Fibroblast of gingiva (primary cell): Measurements from ENCODE around the gene AAGAB.
"Not testable (repeated sequence)": the region's sequence is repeated elsewhere in the genome, so short reads cannot be mapped to it uniquely, and the experiment has no call there.

ENCODE experiments used
- DNase-seq: peaks from one replicate; pipeline ENCODE4 v3.0.0-alpha.2; 2011; ENCODE audit warnings: low read depth

Gene AAGAB

DNA sequence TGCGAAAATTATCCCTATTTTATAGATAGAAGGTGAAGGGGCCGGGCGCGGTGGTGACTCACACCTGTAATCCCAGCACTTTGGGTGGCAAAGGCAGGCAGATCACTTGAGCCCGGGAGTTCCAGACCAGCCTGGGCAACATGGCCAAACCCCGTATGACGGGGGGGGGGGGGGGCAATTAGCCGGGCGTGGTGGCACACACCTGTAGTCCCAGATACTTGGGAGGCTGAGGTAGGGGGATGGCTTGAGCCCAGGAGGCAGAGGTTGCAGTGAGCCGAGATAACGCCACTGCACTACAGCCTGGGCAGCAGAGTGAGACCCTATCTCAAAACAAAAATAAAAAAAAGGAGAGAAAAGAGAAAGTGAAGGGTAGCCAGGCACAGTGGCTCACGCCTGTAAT lies 1.4 kb downstream of the AAGAB start:
- DNase-seq: no peak

DNA sequence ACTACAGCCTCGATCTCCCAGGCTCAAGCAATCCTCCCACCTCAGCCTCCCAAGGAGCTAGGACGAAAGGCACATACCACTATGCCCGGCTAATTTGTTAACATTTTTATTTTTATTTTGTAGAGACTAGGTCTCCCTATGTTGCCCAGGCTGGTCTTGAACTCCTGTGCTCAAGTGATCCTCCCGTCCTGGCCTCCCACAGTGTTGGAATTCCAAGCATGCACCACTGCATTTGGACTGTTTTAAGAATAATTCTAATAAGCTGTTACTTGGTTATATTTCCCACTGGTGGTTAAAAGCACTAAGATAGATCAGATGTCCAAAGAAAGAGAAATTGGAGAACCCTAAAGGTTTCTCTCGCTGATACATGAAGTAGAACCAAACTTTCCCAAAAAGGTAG lies 3.1 kb downstream of the AAGAB start:
- DNase-seq: no peak

DNA sequence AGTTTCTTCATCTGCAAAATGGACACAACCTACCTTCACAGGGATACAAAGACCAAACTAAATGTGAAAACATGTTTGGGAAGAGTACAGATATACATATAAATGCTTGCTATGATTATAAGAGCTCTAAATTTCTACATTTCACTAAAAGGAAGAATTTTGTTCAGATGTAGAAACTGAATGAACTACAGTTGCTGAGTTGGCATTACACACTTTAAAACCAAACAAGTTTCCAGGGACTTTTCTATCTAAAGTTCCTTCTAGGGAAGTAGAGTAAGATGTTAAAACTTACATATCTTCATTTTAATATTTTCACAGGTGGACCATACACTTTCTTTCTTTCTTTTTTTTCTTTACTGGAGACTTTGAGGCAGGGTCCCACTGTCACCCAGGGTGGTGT lies 4.6 kb downstream of the AAGAB start:
- DNase-seq: no peak

DNA sequence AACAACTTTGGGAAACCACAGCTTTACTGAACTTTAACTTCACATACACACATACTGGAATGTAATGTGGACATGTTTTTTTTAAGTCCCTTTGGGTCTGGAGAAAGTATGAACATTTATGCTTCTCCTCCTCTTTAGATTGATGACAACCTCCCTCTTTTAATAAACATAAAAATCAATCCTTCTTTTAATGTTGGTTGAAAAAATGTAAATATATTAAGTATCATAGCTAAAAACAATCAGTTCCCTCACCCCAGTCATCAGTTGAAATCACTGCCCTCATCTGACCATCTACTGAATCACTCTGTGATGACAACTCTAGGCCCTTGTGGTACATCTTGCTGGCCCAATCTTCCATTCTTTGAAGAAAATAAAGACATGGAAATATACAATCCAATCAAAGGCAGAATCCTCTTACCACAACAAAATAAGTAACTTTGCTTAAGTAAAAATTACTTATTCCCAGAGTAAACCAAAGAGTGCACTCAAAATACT lies 6.4 kb downstream of the AAGAB start:
- DNase-seq: no peak

DNA sequence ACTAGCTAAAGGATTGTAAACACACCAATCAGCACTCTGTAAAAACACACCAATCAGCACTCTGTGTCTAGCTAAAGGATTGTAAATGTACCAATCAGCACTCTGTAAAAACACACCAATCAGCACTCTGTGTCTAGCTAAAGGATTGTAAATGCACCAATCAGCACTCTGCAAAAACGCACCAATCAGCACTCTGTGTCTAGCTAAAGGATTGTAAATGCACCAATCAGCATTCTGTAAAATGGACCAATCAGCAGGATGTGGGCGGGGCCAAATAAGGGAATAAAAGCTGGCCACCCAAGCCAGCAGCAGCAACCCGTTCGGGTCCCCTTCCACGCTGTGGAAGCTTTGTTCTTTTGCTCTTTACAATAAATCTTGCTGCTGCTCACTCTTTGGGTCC lies 7.9 kb downstream of the AAGAB start:
- DNase-seq: not testable (repeated sequence)

DNA sequence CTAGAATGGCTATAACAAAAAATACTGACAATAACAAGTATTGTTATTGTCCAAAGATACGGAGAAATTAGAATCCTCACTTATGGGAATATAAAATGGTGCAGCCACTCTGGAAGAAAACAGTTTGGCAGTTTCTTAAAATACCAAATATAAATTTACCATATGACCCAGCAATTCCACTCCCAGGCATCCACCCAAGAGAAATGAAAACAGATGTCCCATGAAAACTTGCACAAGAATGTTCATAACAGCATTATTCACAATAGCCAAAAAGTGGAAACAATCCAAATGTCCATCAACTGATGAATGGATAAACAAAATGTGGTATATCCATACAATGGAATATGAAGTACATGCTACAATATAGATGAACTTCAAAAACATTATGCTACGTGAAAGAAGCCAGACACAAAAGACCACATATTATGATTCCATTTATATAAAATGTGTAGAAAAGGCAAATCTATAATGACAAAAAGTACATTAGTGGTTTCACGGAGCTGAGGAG lies 9.4 kb downstream of the AAGAB start:
- DNase-seq: peak; percentile 86

DNA sequence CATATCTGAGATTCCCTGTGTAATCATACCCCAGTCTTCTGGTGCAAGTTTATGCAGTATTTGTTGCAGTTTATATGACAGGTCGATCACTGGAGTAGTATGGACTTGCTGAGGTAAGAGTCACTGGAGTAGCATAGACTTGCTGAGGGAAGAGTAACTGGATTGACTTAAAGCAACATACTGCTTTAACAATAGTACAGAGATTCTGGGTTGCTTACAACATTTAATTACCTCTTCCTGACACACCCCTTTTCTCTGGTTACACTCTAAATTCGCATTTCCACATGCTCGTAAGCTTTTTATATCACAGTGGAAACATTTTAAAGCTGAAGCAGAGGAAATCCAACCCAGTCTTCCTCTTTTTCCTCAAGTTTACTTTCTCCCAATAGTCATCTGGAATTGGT lies 11.8 kb downstream of the AAGAB start:
- DNase-seq: peak; percentile 74

DNA sequence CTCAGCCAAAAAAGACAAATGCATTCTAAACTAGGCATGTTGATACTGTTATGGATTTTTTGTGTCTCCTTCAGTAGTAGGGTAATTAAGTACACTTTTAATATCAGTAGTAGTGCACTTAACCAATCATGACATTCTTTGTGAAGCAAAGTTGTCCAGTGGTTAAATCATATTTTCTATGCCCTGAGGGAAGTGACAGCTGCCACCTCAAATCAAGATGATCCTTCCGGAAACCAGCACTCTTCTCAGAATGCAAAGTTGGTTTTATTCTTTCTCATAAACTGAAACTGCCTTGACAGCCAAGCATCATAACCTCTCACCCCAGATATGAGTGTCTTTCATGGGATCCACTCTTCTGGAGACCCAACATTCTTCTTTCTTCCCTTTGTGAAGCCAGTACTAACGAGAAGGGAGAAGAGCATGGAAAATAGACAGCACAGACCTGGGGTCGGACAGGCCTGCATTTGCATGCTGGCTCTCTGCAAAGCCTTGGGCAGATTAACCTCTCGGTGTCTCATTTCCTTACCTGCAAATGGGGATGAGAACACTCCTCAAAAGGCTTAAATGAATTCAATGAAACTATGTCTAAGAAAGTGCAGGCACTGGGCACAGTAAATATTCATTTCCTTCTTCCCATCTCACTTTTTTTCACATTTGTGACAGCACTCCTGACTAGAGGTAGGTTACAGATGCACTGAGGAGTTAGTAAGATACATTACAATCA lies 13.2 kb downstream of the AAGAB start:
- no peak for DNase-seq

DNA sequence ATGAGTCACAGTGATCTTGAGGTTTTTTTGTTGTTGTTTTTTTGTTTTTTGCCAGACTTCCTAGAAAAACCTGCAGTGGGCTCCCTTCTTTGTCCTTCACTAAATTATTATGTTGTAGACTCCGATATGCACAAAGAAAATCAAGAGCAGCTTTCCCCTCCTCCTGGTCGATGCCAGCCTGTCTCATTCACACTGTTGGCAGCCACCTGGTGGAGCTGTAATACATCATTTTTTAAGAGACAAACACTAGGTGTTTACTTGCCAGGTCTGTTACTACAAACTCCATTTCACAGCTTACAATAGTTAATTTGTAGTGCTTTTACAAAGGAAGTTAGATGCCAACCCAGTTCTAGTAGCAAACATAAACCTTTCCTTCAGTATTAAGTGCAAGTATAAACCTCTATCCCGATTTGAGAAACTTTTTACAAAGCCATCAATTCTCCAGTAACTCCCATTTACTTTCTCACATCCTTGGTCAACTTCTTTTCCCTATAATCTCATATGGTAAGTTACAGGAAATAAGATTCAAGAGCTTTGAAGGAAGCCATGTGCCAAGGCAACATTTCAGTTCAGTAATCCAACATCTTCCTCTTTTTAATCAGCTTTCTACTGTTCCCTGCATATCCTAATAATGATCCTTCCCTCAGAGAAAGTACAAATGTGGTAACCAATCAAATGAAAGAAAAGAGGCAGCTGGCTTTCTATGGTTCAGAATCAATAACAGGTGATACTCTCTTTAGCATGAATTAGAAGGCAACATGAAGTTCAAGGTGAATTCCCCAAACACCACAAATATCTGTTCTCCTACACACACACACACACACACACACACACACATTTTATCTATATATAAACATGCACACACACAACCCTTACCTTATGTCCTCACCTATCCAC lies 14.0 kb downstream of the AAGAB start:
- no peak for DNase-seq

DNA sequence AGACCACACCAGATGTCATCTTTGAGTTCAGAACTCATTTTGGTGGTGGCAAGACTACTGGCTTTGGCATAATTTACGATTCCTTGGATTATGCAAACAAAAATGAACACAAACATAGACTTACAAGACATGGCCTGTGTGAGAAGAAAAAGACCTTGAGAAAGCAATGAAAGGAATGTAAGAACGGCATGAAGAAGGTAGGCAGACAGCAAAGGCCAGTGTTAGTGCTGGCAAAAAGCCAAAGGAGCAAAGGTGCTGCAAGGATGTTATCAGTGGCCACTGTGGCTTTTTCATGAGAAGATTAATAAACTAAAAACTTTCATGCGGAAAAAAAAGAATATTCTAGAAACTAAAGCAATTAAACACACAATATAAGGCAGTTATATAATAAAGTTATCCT lies 21.9 kb downstream of the AAGAB start:
- DNase-seq: no peak

DNA sequence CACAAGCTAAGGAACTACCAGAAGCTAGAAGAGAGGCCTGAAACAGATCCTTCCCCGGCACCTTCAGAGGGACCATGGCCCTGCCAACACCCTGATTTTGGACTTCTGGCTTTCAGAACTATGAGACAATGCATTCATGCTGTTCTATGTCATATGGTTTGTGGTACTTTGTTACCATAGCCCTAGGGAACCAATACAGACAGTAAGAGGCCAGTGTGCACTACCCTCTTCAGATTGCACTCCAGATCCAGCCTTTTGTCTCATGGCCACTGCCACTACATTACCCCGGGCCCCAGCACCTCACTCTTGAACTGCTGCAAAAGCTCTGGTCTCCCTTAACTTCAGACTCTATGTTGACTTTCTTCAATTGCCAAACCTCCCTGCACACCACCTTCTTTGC lies 24.0 kb downstream of the AAGAB start:
- no peak for DNase-seq

DNA sequence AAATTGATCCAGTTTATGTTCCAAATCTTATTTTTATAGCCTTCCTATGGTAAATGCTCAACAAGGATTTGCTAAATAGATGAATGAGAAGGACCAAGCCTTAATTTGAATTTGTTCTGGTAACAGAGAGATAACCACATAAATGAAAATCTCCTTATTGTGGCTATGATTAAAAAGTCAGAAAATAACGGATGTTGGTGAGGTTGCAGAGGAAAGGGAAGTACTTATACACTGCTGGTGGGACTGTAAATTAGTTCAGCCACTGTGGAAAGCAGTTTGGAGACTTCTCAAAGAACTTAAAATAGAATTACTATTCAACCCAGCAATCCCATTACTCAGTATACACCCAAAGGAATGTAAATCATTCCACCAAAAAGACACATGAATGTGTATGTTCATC lies 26.2 kb downstream of the AAGAB start:
- no peak for DNase-seq

DNA sequence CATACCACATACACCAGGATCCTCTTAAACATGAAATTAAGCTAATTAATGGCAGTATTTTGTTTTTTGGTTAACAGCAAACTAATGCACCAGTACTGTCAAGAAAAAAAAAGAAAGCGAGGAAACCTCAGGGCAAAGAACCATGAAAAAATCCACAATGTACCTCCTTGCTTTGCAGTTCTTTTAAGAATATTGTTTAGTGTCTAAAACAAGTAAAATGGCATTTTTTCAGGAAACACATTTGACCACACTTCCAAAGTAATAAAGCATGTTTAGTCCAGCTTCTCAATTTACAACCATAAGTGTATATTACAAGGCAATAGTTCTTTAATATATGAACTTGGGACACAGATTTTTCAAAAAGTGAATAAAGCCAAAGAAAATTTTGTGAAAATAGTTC lies 26.6 kb downstream of the AAGAB start:
- DNase-seq: no peak

DNA sequence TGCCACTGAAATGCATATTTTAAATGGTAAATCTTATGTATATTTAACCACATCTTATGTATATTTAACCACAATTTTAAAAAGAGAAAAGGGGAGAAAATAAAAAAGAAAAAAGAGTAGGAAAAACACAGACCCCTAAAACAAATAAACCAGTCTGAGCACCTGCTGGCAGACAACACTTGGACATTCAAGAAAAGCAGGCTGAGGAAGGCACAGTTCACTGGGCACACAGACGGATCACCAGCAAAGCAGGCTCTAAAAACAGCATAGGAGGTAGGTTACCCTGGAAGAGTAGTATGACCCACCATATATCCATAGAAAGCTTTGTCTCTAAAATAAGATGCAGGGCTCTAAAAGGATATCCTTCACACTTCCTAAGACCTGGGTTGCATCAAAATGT lies 27.0 kb downstream of the AAGAB start:
- DNase-seq: no peak

DNA sequence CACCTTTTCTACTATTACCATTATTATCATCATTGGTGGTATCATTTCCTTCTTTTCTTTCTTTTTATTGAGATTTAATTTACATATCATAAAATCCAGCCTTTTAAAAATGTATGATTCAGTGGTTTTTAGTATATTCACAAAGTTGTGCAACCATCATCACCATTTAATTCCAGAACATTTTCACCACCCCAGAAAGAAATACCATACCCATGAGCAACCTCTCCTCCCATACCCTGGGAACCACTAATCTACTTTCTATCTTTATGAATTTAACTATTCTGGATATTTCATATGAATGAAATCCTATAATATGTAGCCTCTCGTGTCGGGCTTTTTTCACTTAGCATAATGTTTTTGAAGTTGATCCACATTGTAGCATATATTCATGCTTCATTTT lies 29.1 kb downstream of the AAGAB start:
- DNase-seq: peak; percentile 62

DNA sequence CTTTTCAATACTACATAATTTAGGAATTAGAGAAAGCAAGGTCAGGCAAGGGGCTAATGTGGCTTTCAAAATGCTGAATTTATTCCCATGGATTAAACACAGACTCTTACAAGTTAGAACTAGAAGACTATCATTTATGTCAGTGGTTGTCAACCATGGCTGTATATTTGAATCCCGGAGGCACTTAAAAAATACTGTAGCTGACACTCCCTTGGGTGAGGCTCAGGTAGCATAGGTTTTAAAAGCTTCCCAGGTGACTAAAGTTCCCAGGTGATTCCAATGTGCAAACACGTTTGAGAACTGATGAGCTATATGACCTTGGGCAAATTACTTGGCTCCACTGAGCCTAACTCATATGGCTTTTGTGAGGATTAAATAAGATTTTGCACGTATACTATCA lies 29.6 kb downstream of the AAGAB start:
- DNase-seq: no peak

DNA sequence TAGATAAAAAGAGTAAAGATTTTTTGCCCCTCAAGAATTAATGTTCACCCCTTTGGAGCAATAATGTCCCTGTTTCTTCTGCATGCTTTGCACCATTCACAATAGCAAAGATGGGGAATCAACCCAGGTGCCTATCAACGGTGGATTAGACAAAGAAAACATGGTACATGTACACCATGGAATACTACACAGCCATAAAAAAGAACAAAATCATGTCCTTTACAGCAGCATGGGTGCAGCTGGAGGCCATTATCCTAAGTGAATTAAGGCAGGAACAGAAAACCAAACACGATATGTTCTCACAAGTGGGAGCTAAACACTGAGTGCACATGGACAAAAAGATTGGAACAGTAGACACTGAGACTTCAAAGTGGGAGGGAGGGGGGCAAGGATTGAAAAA lies 35.2 kb downstream of the AAGAB start:
- no peak for DNase-seq

DNA sequence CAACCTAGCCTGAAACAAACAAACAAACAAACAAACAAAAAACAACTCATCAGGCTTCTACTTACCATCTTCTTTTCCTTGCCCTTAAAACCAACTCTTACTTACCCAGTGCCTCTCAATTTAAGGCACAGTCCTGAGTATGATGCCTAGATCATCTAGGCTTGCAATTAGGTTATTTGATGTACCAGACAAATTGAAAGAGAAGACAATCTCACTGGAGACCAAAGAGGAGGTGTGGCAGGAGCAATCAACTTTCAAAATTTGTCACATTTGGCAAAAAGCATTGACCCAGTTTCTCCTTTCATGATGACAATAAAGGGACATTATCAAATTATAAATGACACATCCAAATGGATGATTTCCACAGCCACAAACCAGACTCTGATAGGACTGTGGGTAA lies 36.0 kb downstream of the AAGAB start:
- DNase-seq: no peak

DNA sequence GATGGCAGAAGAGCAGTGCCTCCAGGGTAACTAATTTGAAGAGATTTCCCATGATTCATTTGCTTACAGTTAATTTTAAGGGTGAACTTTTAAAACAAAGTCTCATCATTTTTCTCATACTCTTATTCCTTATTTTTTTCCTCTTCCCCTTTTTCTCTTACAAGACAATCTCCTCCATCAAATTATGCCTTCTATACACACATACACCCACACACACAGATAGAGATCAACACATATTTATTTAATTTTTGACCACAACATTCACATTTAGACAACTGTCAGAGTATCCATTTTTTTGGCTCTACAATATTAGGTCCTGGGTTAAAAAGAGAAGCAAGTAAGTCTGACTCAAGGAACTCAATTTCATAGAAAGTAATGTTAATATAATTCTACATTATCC lies 37.6 kb downstream of the AAGAB start:
- no peak for DNase-seq

DNA sequence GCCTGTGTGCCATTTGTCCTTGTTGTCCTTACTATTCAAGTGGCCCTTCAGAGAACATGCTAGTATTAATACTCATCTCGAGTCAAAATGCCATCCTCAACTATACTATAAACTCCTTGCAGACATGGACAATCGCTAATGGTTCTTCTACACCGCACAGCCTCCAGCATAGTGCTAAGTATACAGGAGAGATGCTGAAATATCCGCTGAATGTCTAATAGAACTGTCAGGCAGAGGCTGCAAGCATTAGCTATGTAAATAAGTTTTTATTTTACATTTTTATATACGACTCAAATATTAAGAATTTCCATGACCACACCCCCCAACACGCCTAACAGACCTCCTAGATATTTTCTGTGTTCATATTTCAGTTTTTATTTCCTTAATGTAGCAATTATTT lies 39.4 kb downstream of the AAGAB start:
- DNase-seq: no peak

DNA sequence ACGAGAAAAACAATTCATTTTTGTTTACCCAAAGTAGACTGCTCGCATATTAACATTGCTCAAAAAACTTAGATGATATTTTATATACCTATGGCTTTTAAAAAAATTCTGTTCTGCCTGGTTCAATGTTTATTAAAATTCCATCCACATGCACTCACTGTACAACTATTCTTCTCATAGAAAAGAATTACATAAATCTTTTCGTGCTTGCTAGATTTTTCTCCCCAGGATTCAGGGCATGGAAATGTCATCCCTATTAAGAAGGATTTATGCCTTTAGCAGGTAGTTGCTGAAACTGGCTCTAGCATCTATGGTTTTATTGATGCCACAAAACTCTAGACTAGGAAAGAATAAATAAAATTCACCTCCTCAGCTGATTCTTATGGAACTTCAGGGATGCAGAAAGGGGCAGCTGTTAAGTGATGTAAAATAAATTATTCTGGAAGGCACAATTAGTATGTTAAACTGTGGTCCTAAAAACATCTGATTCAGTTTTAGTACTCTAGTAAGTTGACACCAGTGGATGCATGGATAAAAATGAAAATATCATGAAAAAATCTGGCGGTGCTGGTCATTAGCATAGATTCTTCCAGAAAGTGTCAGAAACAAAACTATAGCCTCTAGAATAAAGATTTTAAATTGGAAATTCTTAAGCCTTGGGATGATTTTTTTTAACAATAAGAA lies 41.6 kb downstream of the AAGAB start:
- no peak for DNase-seq

DNA sequence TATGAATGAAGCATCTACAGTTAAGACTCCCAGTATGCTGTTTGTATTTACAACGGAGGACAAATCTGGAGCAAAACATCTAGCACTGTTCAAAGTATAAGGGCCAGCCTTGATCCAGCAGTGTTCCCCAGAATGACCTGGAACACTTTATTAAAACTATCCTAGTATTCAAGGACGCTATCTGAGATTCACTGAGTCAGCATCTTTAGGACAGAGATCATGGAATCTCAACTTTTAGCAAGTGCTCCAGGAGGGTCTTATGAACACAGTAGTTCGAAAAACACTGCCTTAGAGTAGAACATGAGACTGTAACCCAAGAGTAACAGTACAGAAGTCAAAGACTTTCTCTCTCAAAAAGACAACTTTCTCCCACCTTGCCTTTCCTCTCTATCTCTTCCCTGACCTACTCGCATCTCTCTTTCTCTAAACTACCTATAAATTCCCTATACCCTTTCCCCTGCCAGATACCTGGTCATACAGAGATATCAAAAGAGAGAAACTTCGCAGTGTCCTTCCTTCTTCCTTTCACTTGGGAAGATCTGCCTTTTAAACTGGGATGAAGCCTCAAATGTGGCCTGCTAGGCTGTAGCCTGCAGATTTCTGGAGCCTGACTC lies 43.8 kb downstream of the AAGAB start:
- DNase-seq: no peak
